Measurements from ENCODE around the gene CD55.
A peak's percentile ranks its signal among the peaks of the same experiment; 100 is the strongest.

Gene CD55

GRCh38 chr1:207352554-207352953 is 31.1 kb downstream of the CD55 start:
- H3K27ac Mint-ChIP-seq: no peak overlapping the region
- H3K36me3 Mint-ChIP-seq (ENCODE audit: low read depth): peaks cover 82% of the 10 kb centered on the region
- no peak overlapping the region for H3K4me3 Mint-ChIP-seq
- H3K9me3 Mint-ChIP-seq: peaks cover 8% of the 10 kb centered on the region
- H3K27me3 Mint-ChIP-seq: no peaks in the 10 kb centered on the region
- DNase-seq (no peak), ATAC-seq (no peak)
- peaks cover 85% of the 10 kb centered on the region for H3K4me1 Mint-ChIP-seq

DNA sequence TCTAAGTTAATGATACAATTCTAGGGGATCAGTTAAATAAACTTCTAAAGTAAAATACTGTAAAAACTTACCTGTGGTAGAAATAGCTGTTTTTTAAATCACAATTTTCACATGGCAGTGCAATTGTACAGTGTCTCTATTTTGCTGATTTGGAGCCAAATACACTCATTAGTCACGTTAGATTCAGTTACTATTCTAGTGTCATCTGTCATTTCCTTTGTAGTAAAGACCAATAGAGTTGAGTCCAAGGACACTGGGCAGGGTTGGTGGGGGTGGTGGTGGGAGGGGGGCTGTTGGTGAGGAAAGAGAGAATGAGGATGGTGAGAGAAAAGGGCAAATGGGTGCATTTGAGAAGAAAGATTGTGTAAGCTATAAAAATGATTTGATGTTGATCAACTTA is 33.6 kb downstream of the CD55 start:
- H3K4me1 Mint-ChIP-seq: peaks cover 82% of the 10 kb centered on the region

DNA sequence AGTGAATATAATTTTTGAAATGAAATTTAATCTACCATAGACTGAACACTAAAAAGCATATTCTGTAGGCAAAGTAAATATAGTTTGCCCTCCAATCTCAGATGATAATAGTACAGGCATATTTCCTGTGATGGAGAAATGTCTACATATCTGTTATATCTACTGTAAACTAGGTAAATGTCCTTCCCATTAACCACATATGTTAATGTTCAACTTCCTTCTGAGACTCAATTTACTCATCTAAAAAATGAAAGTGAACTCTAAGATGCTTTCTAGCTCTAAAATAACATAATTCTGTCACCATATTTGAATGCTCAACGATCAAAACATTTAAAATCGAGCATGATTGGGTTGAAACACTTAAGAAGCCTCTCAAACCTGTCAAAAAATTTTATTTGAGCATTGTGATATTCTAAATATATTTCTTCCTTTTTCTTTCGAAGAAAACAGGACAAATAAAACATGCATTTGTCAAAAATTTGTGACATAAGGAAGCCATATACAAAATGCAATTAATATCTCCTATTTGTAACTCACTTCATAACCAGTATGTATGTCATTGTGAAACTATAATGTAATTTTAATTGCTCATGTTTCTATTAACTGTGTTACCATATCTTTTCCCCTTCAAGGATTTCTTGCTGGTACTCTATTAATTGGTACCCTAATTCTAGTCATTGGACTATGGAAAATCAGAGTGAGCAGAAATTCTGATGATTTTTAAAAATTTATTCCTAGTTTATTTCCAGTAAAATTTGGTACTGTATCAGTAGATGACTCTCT is 34.2 kb downstream of the CD55 start:
- H3K27ac Mint-ChIP-seq: no peak overlapping the region
- H3K4me1 Mint-ChIP-seq: peaks cover 76% of the 10 kb centered on the region
- no peak overlapping the region for H3K4me3 Mint-ChIP-seq
- H3K36me3 Mint-ChIP-seq (ENCODE audit: low read depth): peaks cover 67% of the 10 kb centered on the region
- no peaks in the 10 kb centered on the region for H3K9me3 Mint-ChIP-seq
- no peaks in the 10 kb centered on the region for H3K27me3 Mint-ChIP-seq
- ATAC-seq (no peak), DNase-seq (no peak)

More for the DNA sequence above, 33.6 kb downstream of the CD55 start:
- Mint-ChIP-seq H3K27me3 (no peaks in the 10 kb centered on the region), H3K27ac (no peak overlapping the region), H3K9me3 (peaks cover 5% of the 10 kb centered on the region), H3K36me3 (ENCODE audit: low read depth) (peaks cover 74% of the 10 kb centered on the region), H3K4me3 (no peak overlapping the region)
- DNase-seq (no peak), ATAC-seq (no peak)

- Mint-ChIP-seq H3K27ac (no peak overlapping the region), H3K4me1 (peaks cover 28% of the 10 kb centered on the region), H3K9me3 (no peaks in the 10 kb centered on the region), H3K36me3 (ENCODE audit: low read depth) (peaks cover 24% of the 10 kb centered on the region), H3K27me3 (no peaks in the 10 kb centered on the region), H3K4me3 (no peak overlapping the region)
- DNase-seq: no peak
- ATAC-seq: no peak
Measured at GRCh38 chr1:207361029-207361428, 39.6 kb downstream of the CD55 start.

- Mint-ChIP-seq H3K4me1 (peaks cover 22% of the 10 kb centered on the region), H3K9me3 (no peaks in the 10 kb centered on the region), H3K4me3 (no peak overlapping the region), H3K36me3 (ENCODE audit: low read depth) (peaks cover 24% of the 10 kb centered on the region), H3K27ac (no peak overlapping the region), H3K27me3 (no peaks in the 10 kb centered on the region)
- ATAC-seq (no peak), DNase-seq (no peak)
Measured at GRCh38 chr1:207361889-207362288, 40.4 kb downstream of the CD55 start.

DNA sequence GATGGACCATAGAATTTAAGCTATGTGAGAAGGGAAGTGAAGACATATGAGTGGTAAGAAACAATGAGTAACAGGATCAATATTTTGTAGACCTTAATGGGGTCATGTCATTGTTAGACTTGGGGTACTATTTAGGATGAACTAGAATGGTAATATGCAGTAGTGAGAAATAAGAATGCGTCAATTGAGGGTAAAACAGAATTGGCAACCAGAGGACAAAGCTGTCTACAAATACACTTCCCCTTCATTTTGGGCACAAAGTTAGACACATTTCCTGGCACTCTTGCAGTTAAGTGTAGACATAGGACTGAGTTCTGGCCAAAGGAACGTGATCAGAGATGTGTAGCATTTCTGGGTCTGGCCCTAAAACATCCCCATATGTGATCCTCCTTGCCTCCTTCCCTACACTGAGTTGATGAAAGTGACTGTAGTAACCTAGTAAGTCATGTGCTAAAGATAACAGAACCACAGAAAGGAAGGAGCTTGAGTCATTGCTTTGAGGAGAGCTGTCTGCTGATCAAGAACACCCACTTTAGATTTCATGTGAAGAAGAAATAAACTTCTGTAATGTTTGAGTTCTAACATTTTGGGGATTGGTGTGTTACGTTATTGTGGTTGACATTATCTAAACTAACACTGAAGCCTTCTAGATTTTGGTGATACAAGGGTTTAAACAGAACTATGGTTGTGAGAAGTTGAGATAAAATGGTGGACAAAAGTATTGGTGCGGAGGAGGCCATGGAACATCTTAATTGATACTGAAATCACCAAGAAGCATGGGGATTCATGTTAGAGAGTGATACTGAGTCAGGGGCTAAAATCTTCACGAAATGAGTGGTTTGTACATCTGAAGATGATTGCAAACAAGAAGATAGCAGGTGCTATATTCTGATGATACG is 41.7 kb downstream of the CD55 start:
- peak; percentile 91 for ATAC-seq
- no peak for DNase-seq
- Mint-ChIP-seq H3K27ac (no peak overlapping the region), H3K9me3 (no peaks in the 10 kb centered on the region), H3K4me3 (no peak overlapping the region), H3K27me3 (no peaks in the 10 kb centered on the region), H3K36me3 (ENCODE audit: low read depth) (peaks cover 25% of the 10 kb centered on the region), H3K4me1 (peaks cover 9% of the 10 kb centered on the region)

DNA sequence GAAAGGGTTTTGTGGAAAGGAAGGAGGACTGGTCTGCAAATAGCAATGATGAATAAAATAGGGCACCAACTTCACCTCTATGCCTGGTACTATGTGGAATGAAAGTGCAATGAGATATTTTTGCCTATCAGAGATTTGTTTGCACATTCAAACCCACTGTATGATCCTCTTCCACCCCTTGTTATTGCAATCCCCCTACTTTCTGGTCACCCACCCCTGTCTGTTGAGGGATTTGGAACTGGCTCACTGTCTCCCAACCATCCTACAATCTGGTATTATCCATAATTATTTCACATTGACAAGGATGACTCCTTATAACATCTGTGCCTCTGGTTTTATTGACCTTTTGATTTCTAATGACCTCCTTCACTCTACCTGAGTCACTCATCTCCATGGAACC is 42.4 kb downstream of the CD55 start:
- peaks cover 4% of the 10 kb centered on the region for H3K4me1 Mint-ChIP-seq
- peak; percentile 15 for ATAC-seq
- H3K9me3 Mint-ChIP-seq: no peaks in the 10 kb centered on the region
- H3K27ac Mint-ChIP-seq: no peak overlapping the region
- peaks cover 25% of the 10 kb centered on the region for H3K36me3 Mint-ChIP-seq (ENCODE audit: low read depth)
- no peak overlapping the region for H3K4me3 Mint-ChIP-seq
- no peaks in the 10 kb centered on the region for H3K27me3 Mint-ChIP-seq
- no peak for DNase-seq

DNA sequence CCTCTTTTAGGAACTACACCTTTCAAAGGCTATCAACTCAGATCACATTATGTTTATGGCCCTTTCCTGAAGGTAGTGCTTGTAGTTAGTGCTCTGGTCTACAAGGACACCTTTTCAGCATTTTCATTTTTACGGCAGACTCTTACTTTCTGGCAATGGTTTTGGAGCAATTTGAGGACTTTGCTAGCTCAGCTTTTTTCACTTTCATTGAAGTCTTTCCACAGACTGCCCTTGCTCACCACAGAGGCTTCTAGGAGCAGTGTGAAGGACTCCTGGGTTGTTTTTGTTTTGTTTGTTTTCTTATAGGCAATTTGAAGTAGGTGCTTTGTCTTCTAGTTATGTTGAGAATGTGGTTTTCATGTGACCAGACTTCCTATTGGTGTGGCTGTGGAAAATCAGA is 43.1 kb downstream of the CD55 start:
- H3K36me3 Mint-ChIP-seq (ENCODE audit: low read depth): peaks cover 23% of the 10 kb centered on the region

DNA sequence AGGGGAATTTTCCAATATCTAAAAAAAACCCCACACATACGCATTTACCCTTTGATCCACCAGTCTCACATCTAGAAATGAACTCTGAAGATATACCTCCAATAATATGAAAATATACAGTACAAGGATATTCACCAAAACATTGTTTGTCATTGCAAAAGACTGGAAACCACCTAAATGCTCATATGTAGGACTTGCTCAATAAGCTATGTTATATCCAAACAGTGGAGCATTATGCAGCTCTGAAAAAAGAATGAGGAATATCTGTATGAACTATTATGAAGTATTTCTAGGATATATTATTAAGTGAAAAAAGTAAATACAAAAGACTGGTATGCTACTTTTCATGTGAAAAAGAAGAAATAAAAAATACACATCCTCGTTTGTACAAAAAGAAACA is 43.6 kb downstream of the CD55 start:
- no peaks in the 10 kb centered on the region for H3K27me3 Mint-ChIP-seq
- peaks cover 4% of the 10 kb centered on the region for H3K4me1 Mint-ChIP-seq
- H3K27ac Mint-ChIP-seq: no peak overlapping the region
- peaks cover 19% of the 10 kb centered on the region for H3K36me3 Mint-ChIP-seq (ENCODE audit: low read depth)
- no peak overlapping the region for H3K4me3 Mint-ChIP-seq
- H3K9me3 Mint-ChIP-seq: no peaks in the 10 kb centered on the region
- no peak for ATAC-seq
- no peak for DNase-seq

More for the DNA sequence above, 43.1 kb downstream of the CD55 start:
- no peak overlapping the region for H3K4me3 Mint-ChIP-seq
- DNase-seq (no peak), ATAC-seq (no peak)
- no peaks in the 10 kb centered on the region for H3K27me3 Mint-ChIP-seq
- peaks cover 5% of the 10 kb centered on the region for H3K4me1 Mint-ChIP-seq
- no peaks in the 10 kb centered on the region for H3K9me3 Mint-ChIP-seq
- no peak overlapping the region for H3K27ac Mint-ChIP-seq

GRCh38 chr1:207366022-207366421 is 44.5 kb downstream of the CD55 start:
- Mint-ChIP-seq H3K27me3 (no peaks in the 10 kb centered on the region), H3K4me3 (no peak overlapping the region), H3K9me3 (peaks cover 6% of the 10 kb centered on the region), H3K36me3 (ENCODE audit: low read depth) (peaks cover 27% of the 10 kb centered on the region), H3K27ac (no peak overlapping the region), H3K4me1 (peaks cover 14% of the 10 kb centered on the region)
- DNase-seq (no peak), ATAC-seq (no peak)

DNA sequence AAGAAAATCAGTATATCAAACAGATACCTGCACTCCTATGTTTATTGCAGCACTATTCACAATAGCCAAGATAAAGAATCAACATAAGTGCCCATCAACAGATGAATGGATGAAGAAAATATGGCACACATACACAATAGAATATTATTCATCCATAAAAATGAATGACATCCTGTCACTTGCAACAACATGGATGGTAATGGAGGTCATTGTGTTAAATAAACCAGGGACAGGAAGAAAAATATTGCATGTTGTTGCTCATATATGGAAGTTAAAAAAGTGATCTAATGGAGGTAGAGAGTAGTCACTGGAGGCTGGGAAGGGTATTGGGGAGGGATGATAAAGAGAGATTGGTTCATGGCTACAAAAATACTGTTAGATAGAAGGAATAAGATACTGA is 67.2 kb downstream of the CD55 start:
- H3K27me3 Mint-ChIP-seq: no peaks in the 10 kb centered on the region
- H3K4me1 Mint-ChIP-seq: peaks cover 25% of the 10 kb centered on the region
- H3K9me3 Mint-ChIP-seq: peaks cover 44% of the 10 kb centered on the region
- no peak overlapping the region for H3K4me3 Mint-ChIP-seq
- peaks cover 3% of the 10 kb centered on the region for H3K36me3 Mint-ChIP-seq (ENCODE audit: low read depth)
- H3K27ac Mint-ChIP-seq: peak overlapping the region; percentile 2
- DNase-seq (no peak), ATAC-seq (no peak)

DNA sequence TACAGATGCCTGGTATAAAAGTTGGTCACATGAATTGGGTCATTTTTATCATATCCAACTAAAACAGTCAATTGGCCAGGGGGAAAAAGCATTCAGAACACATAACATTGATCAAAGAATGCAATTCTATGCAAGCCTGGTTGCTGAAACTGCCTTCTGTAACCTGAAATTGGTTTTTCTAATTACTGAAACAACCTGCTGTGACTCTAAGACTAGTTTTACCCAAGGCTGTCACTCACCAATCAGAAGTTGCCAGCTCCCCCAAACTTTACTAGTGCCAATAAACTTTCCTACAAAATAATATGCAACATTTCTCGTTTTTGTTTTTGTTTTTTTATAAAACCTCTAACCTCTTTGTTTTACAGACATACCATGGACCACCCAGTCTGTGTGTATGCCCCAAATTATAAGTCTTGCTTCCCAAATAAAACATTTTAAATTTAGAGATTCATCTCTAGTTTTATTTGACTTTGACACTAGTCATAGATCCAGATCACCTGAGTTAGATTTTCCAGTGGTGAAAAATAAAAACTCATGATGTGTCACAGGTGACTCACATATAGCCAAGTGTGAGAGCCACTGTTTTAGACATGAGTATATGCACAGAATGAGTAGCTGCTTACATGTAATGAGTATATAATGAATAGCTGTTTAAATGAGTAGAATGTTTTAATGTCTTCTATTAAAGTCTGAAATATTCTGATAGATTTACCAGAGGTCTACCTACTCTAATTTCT is 68.4 kb downstream of the CD55 start:
- Mint-ChIP-seq H3K27me3 (no peaks in the 10 kb centered on the region), H3K4me1 (peaks cover 25% of the 10 kb centered on the region), H3K27ac (peak overlapping the region; percentile 96), H3K4me3 (peak overlapping the region; percentile 22), H3K36me3 (ENCODE audit: low read depth) (peaks cover 3% of the 10 kb centered on the region), H3K9me3 (peaks cover 36% of the 10 kb centered on the region)
- DNase-seq (no peak), ATAC-seq (peak; percentile 100)

DNA sequence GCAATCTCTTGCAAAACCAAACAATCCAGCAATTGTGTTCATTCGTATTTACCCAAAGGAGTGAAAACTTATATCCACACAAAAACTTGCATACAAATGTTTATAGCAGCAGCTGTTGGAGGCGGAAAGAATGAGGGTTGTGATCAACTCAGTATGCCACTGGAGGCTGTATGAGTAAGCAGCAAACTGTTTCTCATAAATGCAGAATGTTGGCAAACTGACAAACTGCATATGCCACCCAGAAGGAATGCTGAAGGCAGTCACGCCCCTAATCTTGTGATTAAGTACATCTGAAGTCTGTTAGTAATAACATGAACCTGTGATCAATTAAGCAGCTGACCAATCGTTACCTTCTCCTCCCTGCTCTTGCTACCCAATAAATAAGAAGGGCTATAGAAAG is 72.1 kb downstream of the CD55 start:
- no peak overlapping the region for H3K4me3 Mint-ChIP-seq
- no peaks in the 10 kb centered on the region for H3K27me3 Mint-ChIP-seq
- no peak overlapping the region for H3K27ac Mint-ChIP-seq
- DNase-seq (no peak), ATAC-seq (no peak)
- peaks cover 3% of the 10 kb centered on the region for H3K9me3 Mint-ChIP-seq
- H3K4me1 Mint-ChIP-seq: peaks cover 30% of the 10 kb centered on the region
- no peaks in the 10 kb centered on the region for H3K36me3 Mint-ChIP-seq (ENCODE audit: low read depth)

GRCh38 chr1:207396168-207396746 is 74.8 kb downstream of the CD55 start:
- H3K27me3 Mint-ChIP-seq: no peaks in the 10 kb centered on the region
- H3K27ac Mint-ChIP-seq: no peak overlapping the region
- H3K4me1 Mint-ChIP-seq: peaks cover 11% of the 10 kb centered on the region
- peaks cover 7% of the 10 kb centered on the region for H3K9me3 Mint-ChIP-seq
- H3K4me3 Mint-ChIP-seq: no peak overlapping the region
- peaks cover 2% of the 10 kb centered on the region for H3K36me3 Mint-ChIP-seq (ENCODE audit: low read depth)
- DNase-seq (no peak), ATAC-seq (no peak)
